ENCODE measurements around the gene BLVRB.
"Not testable (repeated sequence)": the region's sequence is repeated elsewhere in the genome, so short reads cannot be mapped to it uniquely, and the experiment has no call there.

The BLVRB gene

GRCh38 chr19:40421993-40422747 lies 43.4 kb downstream of the BLVRB start:
- no peak for DNase-seq

- DNase-seq, result peak; percentile 79
Observed at GRCh38 chr19:40420766-40421765, 44.5 kb downstream of the BLVRB start.

GRCh38 chr19:40420451-40420765 lies 45.1 kb downstream of the BLVRB start:
- no peak for DNase-seq

GRCh38 chr19:40419780-40420179 lies 45.8 kb downstream of the BLVRB start:
- DNase-seq, result no peak

GRCh38 chr19:40419066-40419612 lies 46.4 kb downstream of the BLVRB start:
- no peak for DNase-seq

- DNase-seq, result no peak
Observed at GRCh38 chr19:40418040-40418439, 47.5 kb downstream of the BLVRB start.

GRCh38 chr19:40417643-40417981 lies 47.9 kb downstream of the BLVRB start:
- DNase-seq, result no peak

- no peak for DNase-seq
Observed at GRCh38 chr19:40416918-40417642, 48.5 kb downstream of the BLVRB start.

- DNase-seq, result no peak
Observed at GRCh38 chr19:40415768-40416167, 49.8 kb downstream of the BLVRB start.

- peak; percentile 8 for DNase-seq
Observed at GRCh38 chr19:40414542-40415535, 50.7 kb downstream of the BLVRB start.

- DNase-seq, result no peak
Observed at GRCh38 chr19:40413291-40413845, 52.2 kb downstream of the BLVRB start, which contains the start of gene PRX. Gene PRX (minus strand): TSS chr19:40413378. CDS start chr19:40407932, 5,446 bp downstream.

- no peak for DNase-seq
Observed at GRCh38 chr19:40412866-40413265, 52.7 kb downstream of the BLVRB start.

- DNase-seq, result no peak
Observed at GRCh38 chr19:40411958-40412499, 53.5 kb downstream of the BLVRB start.

- DNase-seq, result no peak
Observed at GRCh38 chr19:40411125-40411842, 54.3 kb downstream of the BLVRB start.

- no peak for DNase-seq
Observed at GRCh38 chr19:40410030-40410389, 55.5 kb downstream of the BLVRB start.

- not testable (repeated sequence) for DNase-seq
Observed at GRCh38 chr19:40408598-40408925, 57.0 kb downstream of the BLVRB start.

- DNase-seq, result no peak
Observed at GRCh38 chr19:40407714-40408597, 57.6 kb downstream of the BLVRB start.

- DNase-seq, result peak; percentile 75
Observed at GRCh38 chr19:40403262-40403984, 62.1 kb downstream of the BLVRB start.

- no peak for DNase-seq
Observed at GRCh38 chr19:40400559-40400958, 65.0 kb downstream of the BLVRB start.
